ENCODE measurements around the gene CNR1. TPM values are rescaled to one million over a fixed set of nuclear protein-coding genes. Genes with fewer than 3 reads are reported as not detected.

Gene CNR1
- total RNA-seq, 1 experiment from 2014 or later: not detected

GRCh38 chr6:88144637-88145297 lies 21.4 kb downstream of the CNR1 start:
- DNase-seq (ENCODE audit: extremely low read depth, low read depth): no peak

- DNase-seq (ENCODE audit: extremely low read depth, low read depth): no peak
Measured at GRCh38 chr6:88143421-88144157, 22.6 kb downstream of the CNR1 start.

GRCh38 chr6:88142297-88142668 lies 23.9 kb downstream of the CNR1 start:
- no peak for DNase-seq (ENCODE audit: extremely low read depth, low read depth)

GRCh38 chr6:88141561-88142296 lies 24.4 kb downstream of the CNR1 start:
- no peak for DNase-seq (ENCODE audit: extremely low read depth, low read depth)

- DNase-seq (ENCODE audit: extremely low read depth, low read depth): no peak
Measured at GRCh38 chr6:88137915-88138314, 28.2 kb downstream of the CNR1 start.

GRCh38 chr6:88135578-88136114 lies 30.5 kb downstream of the CNR1 start:
- DNase-seq (ENCODE audit: extremely low read depth, low read depth): no peak

GRCh38 chr6:88134575-88134974 lies 31.6 kb downstream of the CNR1 start:
- DNase-seq (ENCODE audit: extremely low read depth, low read depth): no peak

- DNase-seq (ENCODE audit: extremely low read depth, low read depth): no peak
Measured at GRCh38 chr6:88133718-88134117, 32.4 kb downstream of the CNR1 start.

GRCh38 chr6:88124925-88125557 lies 41.1 kb downstream of the CNR1 start:
- DNase-seq (ENCODE audit: extremely low read depth, low read depth): no peak

GRCh38 chr6:88120635-88121034 lies 45.5 kb downstream of the CNR1 start:
- DNase-seq (ENCODE audit: extremely low read depth, low read depth): no peak

GRCh38 chr6:88119769-88120168 lies 46.4 kb downstream of the CNR1 start:
- no peak for DNase-seq (ENCODE audit: extremely low read depth, low read depth)

- DNase-seq (ENCODE audit: extremely low read depth, low read depth): no peak
Measured at GRCh38 chr6:88116276-88116675, 49.9 kb downstream of the CNR1 start.

- no peak for DNase-seq (ENCODE audit: extremely low read depth, low read depth)
Measured at GRCh38 chr6:88115307-88115706, 50.8 kb downstream of the CNR1 start.

GRCh38 chr6:88114838-88115237 lies 51.3 kb downstream of the CNR1 start:
- no peak for DNase-seq (ENCODE audit: extremely low read depth, low read depth)

GRCh38 chr6:88111991-88112390 lies 54.2 kb downstream of the CNR1 start:
- no peak for DNase-seq (ENCODE audit: extremely low read depth, low read depth)

GRCh38 chr6:88107241-88107640 lies 58.9 kb downstream of the CNR1 start:
- no peak for DNase-seq (ENCODE audit: extremely low read depth, low read depth)

- no peak for DNase-seq (ENCODE audit: extremely low read depth, low read depth)
Measured at GRCh38 chr6:88105741-88106340, 60.3 kb downstream of the CNR1 start.
